ENCODE results near the gene PRDM15.

Gene PRDM15

DNA sequence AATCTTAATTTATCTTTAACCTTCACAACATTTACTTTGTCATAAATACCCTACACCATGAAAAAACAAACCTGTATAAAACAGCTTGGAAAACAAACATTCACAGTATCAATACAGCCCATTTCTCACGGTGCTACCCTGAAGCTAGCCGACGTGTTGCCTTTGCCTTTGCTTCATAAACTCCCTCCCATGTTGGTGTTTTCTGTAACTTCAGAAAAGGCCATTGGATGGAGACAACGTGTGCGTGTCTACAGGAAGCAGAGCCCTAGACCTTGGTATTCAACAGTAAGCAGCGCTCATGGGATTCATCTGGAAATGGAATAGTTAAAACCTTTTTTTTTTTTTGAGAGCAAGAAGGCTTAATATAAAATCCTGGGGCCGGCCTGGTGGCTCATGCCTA is 7.2 kb upstream of the PRDM15 start:
- DNase-seq (ENCODE audit: low read depth), result no peak

DNA sequence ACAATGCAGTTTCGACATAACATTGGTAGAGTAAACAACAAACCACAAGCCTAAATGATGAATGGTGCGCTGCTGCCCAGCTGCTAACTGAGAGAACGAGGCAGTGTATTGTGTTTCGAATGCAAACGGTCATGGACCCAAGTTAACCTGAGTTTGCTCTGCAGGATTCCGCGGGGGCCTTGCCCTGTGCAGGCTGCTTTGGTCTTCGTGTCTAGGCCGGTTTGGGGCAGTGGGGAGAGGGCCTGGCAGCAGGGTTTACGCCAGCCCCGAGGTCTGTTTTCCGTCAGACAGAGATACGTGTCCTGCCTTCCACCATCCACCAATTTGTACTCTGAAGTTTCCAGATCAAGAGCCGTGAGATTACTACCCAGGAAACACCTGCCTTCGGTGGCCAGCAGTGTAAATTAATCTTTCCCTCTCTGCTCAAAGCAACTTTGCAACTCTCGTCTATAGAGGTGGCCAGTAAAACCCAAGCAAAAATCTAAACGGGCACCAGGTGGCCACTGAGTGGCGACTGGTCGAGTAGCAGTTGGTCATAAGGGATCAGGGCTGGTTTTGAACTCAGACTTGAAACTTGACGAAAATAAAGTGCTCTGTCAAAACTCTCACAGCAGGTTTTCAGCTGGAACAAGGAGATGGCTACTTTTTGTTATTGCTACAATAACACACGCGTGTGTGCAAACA is 6.3 kb upstream of the PRDM15 start:
- DNase-seq (ENCODE audit: low read depth), result peak; percentile 93

DNA sequence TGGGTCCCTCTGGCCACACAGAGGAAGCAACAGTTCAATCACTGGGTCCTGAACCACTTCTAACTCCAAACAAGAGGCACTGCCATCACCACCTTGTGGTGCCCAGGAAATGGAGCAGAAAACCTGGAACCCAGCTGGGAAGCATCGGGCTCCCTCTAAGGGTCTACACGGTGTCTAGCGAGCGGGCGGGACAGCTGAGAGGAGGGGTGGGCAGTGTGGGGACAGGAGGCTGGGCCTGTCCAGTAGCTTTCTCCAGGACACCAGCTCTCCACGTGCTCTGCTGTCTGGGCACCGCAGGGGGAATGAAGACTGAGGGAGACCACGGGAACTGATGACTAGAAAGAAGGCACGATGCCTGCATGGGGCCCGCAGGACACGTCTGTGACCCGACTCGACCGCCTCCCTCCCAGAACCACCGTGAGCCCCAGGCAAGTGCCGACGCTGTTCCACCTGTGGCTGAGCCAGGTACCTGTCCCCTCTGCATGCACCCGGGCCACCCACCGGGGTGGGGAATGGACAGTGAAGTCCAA is 5.4 kb upstream of the PRDM15 start:
- DNase-seq (ENCODE audit: low read depth), result no peak

DNA sequence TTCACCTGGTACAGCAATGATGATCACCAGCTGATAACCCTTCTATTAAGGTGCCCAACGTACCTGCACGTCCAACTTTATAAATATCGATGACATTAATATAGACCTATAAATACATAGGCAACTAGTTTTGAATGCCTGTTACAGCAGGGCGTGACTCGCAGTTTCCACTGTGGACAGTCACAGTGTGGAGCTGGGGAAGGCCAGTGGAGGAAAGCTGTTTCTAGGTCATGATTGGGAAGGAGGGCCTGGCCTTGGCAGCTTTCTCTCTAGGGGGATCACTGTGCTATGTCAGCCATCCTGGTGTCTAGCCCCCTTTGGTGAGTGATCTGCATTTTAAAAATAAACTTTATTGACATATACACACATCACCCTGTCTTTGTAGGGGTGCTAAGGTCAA is 4.4 kb upstream of the PRDM15 start:
- DNase-seq (ENCODE audit: low read depth), result no peak

DNA sequence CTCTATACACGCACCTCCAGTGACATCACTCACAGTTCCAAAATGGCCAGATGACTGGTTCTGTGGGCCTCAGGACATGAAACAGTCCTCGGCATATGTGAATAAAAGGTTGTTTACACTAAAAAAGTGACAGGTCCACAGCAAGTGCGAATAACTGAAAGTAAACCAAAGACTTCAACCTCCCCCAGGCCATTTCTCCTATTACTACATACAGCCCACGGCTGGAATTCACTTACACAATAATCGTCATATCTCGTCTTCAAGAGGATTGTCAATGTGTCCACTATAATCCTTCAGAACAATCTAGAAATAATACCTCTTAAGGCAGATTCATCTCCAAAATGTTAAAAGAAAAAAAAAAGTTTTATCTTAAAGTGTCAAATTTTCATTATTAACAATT is 1.9 kb upstream of the PRDM15 start:
- peak; percentile 31 for DNase-seq (ENCODE audit: low read depth)

DNA sequence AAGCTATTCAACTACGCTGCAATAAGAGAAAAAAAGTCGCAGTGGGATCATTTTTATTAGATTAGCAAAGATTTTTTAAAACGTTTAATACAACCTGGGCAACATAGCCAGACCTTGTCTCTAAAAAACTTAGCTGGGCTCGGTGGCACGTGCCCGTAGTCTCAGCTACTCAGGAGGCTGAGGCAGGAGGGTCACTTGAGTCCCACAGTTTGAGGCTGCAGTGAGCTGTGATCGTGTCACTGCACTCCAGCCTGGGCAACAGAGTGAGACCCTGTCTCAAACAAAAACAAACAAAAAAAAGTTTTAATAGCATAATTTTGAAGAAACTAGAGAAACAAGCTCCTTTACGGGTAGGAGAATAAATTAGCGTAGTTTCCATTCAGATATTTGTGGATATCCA is 1.0 kb upstream of the PRDM15 start:
- DNase-seq (ENCODE audit: low read depth), result no peak

DNA sequence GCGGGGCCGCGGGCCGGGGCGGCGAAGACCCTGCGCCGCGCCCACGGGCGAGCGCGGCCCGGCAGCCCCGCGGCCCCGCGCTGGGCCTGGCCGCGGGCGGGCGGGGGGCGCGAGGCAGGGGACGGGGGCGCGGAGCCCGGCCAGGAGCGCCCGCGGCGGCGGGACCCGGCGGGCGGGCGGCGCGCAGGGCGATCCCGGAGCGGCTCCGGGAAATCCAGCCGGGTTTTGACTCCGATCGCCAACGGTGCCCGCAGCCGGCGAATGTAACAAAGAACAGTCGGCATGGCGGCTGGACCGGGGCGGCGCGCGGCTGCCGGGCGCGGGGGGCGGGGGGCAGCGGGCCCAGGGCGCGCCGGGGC is 334 bp downstream of the PRDM15 start:
- DNase-seq (ENCODE audit: low read depth), result peak; percentile 85

DNA sequence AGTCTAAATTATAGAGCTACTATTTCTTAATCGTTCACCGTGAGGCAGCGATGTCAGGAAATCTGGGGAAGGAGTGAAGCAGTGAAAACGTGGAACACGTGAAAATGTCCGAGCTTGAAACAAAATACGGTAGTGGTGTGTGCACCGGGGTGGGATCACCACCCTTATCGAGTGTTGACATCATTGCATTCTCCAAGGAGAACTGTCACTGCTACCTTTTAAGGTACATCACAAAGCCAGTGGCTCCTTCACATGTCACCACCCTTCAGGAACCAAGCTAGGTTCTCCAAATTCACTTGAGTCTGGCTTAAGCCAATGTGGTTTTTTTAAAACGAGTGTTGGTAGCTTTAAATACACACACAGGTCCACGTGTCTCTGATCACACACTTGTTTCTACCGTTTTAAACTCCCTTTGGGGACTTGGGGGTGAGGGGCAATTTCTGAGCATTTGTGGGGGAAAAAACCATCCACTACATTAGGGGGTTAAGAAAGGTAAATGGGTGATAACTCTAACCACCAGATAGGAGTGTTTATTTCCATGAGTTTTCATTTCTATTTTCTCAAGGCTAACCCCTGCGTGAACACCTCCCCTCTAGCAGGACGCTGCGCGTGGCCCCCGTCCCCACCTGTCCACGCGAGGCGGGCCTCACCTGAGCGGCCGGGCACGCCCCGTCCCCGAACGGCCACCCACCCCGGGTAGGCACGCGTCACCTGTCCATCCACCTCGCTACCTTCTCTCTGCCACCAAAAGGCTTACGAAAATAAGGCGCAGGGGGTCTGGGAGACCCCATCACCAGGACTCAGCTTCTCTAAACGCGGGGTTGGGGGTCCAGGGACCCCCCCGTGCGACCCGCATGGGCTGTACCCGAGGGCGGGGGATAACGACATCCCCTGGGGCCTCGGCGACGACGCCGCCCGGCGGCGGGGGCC is 978 bp downstream of the PRDM15 start:
- DNase-seq (ENCODE audit: low read depth), result peak; percentile 80

DNA sequence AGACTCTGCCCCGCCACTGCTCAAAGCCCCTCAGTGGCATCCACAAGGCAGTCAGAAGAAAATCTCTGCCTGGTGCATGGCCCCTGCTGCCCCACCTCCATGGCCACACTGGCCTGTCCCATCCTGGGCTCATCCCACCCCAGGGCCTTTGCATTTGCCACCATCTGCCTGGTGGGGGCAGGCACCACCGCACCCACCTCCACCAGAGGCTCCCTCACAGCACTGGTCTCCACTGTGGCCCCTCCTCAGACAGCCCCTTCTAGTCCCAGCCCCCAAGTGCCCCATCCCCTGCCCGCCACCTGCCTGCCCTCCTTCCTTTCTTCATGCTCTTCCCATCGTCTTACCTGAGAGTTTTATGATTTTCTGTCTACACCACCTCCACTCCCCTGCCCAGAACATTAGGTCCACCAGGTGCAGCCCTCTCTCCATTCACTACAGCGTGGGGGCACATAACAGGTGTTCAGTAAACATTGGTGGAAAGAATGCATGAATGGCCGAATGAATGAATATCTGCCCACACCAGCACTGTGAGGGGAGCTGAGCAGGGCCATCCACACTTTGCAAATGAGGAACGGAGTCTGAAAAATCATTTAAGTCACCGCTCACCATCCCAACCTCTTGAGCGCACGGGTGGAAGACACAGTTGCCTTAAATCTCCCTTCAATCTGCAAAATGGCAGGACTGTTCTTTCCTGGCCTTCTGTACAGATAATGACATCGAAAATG is 2.1 kb downstream of the PRDM15 start:
- no peak for DNase-seq (ENCODE audit: low read depth)

DNA sequence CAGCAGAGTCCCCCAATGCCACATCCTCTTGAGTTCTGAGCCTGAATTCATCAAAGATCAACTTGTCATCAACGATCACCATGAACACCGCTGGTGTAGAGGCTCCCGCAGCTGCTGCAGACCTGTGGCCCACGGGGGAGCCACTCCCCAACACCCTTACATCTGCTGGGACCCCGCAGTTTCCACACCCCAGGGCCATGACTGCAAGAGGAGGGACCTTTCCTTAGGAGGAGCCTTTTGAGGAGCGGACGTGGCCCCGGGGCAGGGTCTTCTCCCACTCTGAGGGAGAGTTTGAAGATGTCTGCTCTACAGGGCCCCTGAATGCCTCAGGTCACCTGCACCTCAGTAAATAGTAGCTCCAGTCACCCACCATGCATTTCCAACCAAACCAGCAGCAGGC is 2.7 kb downstream of the PRDM15 start:
- no peak for DNase-seq (ENCODE audit: low read depth)

DNA sequence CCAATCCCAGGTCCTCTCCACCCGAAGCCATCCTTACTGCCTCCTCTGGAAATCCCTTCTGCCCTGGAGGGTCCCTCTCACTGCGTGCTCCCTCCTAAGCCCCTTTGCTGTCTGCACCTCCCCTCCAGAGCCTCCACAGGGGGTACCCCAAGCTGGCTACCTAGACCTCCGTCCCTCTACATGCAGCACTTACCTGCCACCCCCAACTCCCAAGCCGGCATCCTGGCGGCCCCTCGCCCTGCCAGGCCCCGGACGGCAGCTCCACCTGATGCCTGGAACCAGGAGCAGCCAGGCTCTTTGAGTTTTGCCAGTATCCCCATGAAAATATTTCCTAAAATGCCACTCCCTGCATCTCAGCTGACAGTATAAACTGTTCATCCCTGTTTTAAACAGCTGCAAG is 4.1 kb downstream of the PRDM15 start:
- no peak for DNase-seq (ENCODE audit: low read depth)

DNA sequence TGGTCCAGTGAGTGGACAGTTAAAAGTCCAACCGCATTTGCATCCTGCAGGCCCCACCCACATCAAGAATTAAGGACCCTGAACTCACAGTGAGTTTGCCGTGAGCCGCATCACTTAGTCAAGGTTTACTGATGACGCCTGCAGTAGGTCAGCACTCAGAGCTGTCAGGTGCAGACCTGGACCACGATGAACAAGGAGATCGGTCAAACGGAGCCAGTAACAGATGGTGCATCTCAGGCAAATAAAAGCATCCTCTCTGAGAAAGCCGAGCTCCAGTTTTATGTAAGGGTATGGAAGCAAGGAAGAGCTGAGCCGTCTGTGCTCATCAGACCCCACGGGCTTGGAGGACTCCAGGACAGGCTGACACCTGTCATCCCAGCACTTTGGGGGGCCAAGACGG is 4.5 kb downstream of the PRDM15 start:
- no peak for DNase-seq (ENCODE audit: low read depth)

DNA sequence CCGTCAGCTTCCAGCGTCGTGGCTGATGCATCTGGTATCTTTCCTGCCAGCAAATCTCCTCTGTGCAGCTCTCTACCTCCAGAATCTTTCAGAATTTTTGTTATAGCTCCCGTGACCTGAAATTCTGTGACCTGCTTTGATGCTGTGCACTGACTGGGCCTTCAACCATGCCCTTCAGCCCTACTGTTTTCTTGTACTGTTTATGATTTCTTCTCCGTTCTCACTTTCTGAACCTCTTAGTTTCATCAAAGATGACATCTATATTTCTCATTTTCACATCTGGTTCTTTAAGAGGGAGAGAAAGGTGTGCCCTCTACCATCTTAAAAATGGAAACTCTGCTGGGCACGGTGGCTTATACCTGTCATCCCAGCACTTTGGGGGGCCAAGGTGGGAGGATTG is 5.7 kb downstream of the PRDM15 start:
- DNase-seq (ENCODE audit: low read depth), result no peak

DNA sequence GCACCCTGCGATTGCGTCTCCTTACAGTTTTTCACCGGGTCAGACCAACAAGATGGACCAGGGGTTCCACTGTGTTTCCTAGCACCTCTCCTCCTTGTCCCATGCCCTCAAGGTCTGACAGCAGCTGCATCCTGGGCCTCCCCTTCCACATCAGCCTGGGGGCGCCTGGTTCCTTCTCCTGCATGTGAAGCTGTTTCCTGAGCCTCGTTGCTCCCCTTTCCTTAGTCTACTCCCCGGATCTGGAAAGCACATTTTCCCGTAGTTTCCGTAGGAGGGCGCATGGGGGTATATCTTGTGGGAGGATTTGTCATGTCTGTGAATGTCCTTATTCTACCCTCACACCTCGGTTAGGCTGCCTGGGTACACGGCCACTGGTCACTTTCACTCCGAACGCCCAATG is 6.1 kb downstream of the PRDM15 start:
- DNase-seq (ENCODE audit: low read depth), result no peak

DNA sequence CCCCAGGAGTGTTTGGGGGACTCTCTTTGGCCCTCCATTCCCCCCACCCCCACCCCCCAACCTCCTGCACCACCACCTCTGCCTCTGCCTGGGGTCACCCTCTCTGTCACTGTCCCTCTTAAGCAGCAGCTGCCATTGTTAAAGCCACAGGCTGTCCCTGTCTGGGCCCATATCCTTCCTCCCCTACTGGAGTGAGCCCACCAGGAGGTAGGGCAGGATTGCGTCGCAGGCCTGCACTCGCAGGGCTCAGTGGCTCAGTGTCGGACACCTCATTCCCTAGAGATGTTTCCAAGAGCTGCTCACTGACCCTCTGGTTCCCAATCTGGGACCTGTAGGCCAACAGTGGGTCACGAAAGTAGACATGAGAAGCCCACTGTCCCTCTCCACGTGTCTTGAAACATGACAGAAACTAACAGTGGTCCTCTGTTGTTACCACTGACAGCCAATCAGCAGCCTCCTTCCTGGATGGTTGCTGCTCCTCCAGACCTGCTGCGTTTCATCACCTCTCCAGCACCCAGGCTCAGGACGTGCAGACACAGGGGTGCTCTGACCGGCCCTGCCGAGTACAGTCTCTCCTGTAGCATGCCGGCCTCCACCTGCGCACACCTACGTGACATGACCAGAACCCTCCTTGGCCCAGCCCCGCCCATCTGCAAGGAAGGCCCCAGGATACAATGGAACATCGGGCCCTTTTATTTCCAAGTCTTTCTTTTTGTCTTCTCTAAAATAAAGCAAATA is 7.7 kb downstream of the PRDM15 start:
- DNase-seq (ENCODE audit: low read depth), result no peak

DNA sequence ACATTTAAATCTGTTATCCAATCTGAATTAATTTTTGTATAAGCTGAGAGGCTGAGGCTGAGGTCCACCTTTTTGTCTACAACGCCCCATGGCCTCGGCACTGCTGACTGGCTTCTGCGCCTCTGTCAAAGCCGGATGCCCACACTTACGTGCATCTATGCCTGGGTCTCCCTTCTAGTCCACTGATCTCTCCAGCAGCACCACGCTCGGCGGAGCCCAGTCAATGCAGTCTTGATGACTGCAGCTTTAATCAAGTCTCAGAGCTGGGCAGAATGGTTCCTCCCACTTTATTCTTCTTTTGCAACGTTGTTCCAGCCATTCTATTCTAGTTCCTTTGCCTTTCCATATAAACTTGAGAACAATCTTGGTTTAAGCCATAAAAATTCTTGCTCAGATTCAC is 9.4 kb downstream of the PRDM15 start:
- no peak for DNase-seq (ENCODE audit: low read depth)

DNA sequence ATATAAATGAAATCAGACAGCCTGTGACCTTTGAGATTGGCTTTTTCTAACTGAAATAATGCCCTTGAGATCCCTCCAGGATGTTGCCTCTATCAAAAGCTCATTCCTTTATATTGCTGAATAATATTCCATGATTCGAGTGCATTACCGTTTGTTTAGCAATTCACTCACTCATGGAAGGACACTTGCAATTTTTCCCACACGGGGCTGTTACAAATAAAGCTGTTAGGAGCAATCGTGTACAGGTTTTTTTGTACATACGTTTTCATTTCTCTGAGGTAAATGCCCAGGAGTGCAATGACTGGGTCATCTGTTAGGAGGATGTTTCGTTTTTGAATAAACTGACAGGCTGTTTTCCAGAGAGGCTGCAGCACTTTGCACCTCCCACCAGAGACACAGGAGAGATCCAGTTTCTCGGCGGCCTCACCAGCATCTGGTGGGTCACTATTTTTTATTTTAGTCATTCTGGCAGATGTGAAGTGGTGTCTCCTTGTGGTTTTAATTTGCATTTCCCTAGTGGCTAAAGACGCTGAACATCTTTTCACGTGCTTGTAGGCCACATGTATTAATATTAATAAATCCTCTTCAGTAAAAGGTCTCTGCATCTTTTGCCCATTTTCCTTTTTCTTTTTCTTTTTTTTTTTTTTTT is 11.0 kb downstream of the PRDM15 start:
- no peak for DNase-seq (ENCODE audit: low read depth)

DNA sequence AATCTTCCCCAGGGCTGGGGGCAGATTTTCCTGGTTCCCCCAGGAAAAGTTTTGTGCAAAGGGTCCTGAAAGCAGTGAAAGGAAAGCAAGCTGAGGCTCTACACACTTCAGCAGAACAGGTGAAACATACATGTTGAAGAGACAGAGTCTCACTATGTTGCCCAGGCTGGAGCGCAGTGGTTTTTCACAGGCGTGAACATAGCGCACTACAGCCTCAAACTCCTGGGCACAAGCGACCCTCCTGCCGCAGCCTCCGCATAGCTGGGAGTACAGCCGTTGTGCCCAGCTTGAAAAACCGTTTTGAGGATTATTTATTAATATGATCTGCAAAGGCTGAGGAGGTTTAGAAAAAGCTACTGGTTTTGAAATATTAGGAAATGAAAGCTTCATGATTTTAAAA is 11.8 kb downstream of the PRDM15 start:
- DNase-seq (ENCODE audit: low read depth), result no peak

DNA sequence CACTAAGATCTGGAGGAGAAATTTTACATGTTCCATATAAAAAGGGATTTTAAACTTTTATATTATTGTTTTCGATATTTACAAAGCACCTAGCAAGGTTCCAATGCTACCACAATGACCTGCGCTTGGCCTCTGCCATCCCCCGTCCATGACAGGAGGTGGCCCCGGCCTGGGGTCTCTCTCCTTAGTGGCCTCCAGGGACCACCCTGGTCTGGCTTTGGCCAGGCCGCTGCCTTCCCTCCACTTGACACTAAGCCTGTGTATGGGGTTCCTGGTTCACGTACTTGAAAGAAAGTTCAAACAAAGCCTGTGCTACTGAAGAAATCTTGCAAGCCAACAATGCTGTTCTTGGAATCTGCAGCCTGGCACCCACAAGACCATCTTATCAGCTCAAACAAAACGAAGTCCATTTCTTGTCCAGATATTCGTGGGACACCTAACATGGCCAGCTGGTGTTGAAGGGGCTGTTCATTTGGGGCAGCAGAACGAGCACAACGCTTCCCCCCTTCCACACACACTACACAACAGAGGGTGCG is 12.8 kb downstream of the PRDM15 start:
- DNase-seq (ENCODE audit: low read depth), result no peak

DNA sequence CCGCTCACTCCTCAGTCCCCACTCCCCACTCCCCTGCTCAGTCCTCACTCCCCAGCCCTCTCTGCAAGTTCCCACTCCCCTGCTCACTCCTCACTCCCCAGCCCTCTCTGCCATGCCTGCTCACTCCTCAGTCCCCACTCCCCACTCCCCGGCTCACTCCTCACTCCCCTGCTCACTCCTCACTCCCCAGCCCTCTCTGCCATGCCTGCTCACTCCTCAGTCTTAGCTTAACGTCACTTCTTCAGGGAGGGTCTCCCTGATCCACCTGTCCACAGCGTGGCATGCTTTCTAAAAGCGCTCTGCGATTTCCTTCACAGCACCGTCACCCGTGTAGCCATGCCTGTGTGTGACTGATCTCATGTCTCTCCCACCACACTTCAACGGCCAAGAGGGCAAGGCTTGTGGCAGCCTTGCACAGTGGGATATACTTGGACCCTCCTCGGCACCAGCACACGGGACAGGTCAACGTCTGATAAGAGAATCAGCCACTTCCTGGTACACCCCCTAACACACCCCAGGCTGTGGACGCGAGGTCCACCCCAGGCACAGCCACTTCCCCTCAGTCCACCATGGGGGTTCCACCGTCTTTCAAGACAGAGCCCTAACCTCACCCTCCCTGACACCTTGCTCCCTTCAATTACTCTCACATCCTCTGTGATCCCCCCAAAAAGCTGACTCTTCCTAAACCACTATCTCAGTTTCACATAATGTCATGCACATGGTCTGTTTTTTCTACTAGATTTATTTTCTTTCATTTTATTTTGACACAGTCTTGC is 14.0 kb downstream of the PRDM15 start:
- DNase-seq (ENCODE audit: low read depth), result no peak
